ENCODE results near the gene MRPS18C.
"Not testable (repeated sequence)": the region's sequence is repeated elsewhere in the genome, so short reads cannot be mapped to it uniquely, and the experiment has no call there.

MRPS18C gene
- total RNA-seq, result 11.0 to 20.5 (median 14.5) reads per million in 4 donors

GRCh38 chr4:83455281-83456183 lies at the start of gene MRPS18C, which contains the start of gene HELQ:
TSS of gene MRPS18C (plus strand) at chr4:83456058. CDS start at chr4:83456078, 20 bp downstream.
TSS of gene HELQ (minus strand) at chr4:83455823. CDS start at chr4:83455693, 130 bp downstream.
- DNase-seq, result peak; percentile 91 to 99 (median 93)

GRCh38 chr4:83408908-83409307 lies 47.0 kb upstream of the MRPS18C start:
- DNase-seq, result no peak

- no peak for DNase-seq
Observed at GRCh38 chr4:83413676-83414075, 42.2 kb upstream of the MRPS18C start.

- DNase-seq, result no peak
Observed at GRCh38 chr4:83417566-83417965, 38.3 kb upstream of the MRPS18C start.

- no peak for DNase-seq
Observed at GRCh38 chr4:83418211-83418610, 37.6 kb upstream of the MRPS18C start.

GRCh38 chr4:83431200-83431599 lies 24.7 kb upstream of the MRPS18C start:
- DNase-seq, result no peak

- DNase-seq, result no peak
Observed at GRCh38 chr4:83436680-83437079, 19.2 kb upstream of the MRPS18C start.

GRCh38 chr4:83438719-83439118 lies 17.1 kb upstream of the MRPS18C start:
- DNase-seq, result no peak

- no peak for DNase-seq
Observed at GRCh38 chr4:83440148-83440814, 15.6 kb upstream of the MRPS18C start.

- DNase-seq, result no peak
Observed at GRCh38 chr4:83440899-83441298, 15.0 kb upstream of the MRPS18C start.

GRCh38 chr4:83449009-83449408 lies 6.8 kb upstream of the MRPS18C start:
- no peak for DNase-seq

GRCh38 chr4:83454686-83455085 lies 1.2 kb upstream of the MRPS18C start:
- DNase-seq, result peak in 1 of 5 donors; percentile 8

- DNase-seq, result no peak
Observed at GRCh38 chr4:83456184-83456501, 285 bp downstream of the MRPS18C start.

GRCh38 chr4:83473423-83473822 lies 17.6 kb downstream of the MRPS18C start:
- DNase-seq, result no peak

GRCh38 chr4:83473966-83474365 lies 18.1 kb downstream of the MRPS18C start:
- DNase-seq, result no peak

GRCh38 chr4:83484500-83485461 lies 28.9 kb downstream of the MRPS18C start, which contains the start of gene ABRAXAS1:
TSS of gene ABRAXAS1 (minus strand) at chr4:83485100. CDS start at chr4:83485072, 28 bp downstream.
- peak; percentile 91 to 96 (median 92) for DNase-seq

GRCh38 chr4:83486457-83487129 lies 30.7 kb downstream of the MRPS18C start:
- DNase-seq, result no peak

GRCh38 chr4:83489711-83490326 lies 34.0 kb downstream of the MRPS18C start:
- no peak for DNase-seq

GRCh38 chr4:83490876-83491450 lies 35.1 kb downstream of the MRPS18C start:
- DNase-seq, result peak in 1 of 5 donors; percentile 19

GRCh38 chr4:83496085-83496917 lies 40.4 kb downstream of the MRPS18C start:
- DNase-seq, result not testable (repeated sequence)

Measured in T-helper 1 cell (primary cell).